GM21576 (cell line): ENCODE data around the gene TPSB2.

Experiments used
- ATAC-seq: cut with Tn5 transposase; IDR thresholded peaks from one replicate; pipeline ENCODE4 v1.9.1; 2021; ENCODE audit warnings: mild to moderate bottlenecking, moderate library complexity; ENCODE audit not compliant: unreplicated experiment

The TPSB2 gene

GRCh38 chr16:1221628-1222552 lies 8.1 kb downstream of the TPSB2 start:
- no peak for ATAC-seq

DNA sequence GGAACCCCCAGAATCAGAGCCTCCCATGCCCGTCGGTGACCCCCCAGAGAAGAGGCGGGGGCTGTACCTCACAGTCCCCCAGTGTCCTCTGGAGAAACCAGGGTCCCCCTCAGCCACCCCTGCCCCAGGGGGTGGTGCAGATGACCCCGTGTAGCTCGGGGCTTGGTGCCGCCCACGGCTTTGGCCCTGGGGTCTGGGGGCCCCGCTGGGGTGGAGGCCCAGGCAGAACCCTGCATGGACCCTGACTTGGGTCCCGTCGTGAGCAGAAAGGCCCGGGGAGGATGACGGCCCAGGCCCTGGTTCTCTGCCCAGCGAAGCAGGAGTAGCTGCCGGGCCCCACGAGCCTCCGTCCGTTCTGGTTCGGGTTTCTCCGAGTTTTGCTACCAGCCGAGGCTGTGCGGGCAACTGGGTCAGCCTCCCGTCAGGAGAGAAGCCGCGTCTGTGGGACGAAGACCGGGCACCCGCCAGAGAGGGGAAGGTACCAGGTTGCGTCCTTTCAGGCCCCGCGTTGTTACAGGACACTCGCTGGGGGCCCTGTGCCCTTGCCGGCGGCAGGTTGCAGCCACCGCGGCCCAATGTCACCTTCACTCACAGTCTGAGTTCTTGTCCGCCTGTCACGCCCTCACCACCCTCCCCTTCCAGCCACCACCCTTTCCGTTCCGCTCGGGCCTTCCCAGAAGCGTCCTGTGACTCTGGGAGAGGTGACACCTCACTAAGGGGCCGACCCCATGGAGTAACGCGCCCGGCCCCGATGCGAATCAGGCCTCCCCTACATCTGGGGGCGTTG lies 8.9 kb downstream of the TPSB2 start:
- ATAC-seq = no peak

DNA sequence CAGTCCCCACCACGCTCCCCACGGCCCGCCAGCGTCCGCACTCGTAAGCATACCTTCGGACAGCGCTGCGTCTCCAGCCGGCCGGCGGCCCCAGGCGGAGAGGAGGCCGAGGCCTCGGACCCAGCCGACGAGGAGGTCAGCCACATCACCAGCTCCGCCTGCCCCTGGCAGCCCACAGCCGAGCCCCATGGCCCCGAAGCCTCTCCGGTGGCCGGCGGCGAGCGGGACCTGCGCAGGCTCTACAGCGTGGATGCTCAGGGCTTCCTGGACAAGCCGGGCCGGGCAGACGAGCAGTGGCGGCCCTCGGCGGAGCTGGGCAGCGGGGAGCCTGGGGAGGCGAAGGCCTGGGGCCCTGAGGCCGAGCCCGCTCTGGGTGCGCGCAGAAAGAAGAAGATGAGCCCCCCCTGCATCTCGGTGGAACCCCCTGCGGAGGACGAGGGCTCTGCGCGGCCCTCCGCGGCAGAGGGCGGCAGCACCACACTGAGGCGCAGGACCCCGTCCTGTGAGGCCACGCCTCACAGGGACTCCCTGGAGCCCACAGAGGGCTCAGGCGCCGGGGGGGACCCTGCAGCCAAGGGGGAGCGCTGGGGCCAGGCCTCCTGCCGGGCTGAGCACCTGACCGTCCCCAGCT lies 9.8 kb downstream of the TPSB2 start:
- ATAC-seq = no peak

DNA sequence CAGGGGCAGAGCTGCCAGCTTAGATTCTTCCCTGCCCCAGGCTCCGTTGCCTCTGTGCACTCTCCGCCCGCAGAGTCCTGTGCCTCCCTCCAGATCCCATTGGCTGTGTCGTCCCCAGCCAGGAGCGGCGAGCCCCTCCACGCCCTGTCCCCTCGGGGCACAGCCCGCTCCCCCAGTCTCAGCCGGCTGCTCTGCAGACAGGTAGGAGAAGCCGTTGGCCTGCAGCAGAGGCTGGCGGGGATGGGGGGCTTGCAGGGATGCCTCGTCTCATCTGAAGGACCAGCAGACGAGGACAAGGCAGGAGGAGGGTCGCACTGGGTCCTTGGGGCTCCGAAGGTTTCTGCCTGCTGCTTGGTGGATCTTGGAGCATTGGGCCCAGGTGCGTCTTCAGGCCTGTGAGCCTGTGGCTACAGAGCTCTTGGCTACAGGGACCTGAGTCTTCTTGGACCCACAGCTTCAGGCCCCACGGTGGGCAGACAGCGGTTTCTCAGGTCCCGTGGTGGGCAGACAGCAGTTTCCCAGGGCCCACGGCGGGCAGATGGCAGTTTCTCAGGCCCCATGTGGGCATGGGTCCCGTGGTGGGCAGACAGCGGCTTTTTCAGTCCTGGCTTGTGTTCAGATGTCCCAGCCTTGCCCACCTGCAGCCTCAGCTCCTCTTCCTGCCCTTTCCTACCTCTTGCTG lies 10.9 kb downstream of the TPSB2 start:
- ATAC-seq = no peak

DNA sequence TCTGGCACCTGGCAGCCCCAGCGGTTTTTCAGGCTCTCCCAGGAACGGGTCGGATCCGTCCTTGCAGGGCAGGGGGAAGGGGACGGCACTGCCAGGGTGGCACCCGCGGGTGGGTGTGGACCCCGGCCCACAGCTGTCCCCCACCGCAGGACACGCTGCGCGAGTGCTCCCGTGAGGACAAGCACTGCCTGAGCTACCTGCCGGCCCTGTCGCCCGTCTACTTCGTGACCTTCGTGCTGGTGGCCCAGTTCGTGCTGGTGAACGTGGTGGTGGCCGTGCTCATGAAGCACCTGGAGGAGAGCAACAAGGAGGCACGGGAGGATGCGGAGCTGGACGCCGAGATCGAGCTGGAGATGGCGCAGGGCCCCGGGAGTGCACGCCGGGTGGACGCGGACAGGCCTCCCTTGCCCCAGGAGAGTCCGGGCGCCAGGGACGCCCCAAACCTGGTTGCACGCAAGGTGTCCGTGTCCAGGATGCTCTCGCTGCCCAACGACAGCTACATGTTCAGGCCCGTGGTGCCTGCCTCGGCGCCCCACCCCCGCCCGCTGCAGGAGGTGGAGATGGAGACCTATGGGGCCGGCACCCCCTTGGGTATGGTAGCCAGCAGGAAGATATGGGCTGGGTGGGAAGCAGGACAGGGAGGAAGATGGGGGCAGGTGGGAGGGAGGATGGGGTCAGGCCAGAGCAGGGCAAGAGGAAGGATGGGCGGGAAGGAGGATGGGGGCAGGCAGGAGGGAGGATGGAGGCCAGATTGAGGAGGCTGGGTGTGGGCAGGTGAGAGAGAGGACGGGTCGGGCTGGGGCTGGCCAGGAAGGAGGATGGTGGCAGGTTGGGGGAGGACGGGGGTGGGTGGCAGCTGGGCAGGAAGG lies 11.7 kb downstream of the TPSB2 start:
- no peak for ATAC-seq

DNA sequence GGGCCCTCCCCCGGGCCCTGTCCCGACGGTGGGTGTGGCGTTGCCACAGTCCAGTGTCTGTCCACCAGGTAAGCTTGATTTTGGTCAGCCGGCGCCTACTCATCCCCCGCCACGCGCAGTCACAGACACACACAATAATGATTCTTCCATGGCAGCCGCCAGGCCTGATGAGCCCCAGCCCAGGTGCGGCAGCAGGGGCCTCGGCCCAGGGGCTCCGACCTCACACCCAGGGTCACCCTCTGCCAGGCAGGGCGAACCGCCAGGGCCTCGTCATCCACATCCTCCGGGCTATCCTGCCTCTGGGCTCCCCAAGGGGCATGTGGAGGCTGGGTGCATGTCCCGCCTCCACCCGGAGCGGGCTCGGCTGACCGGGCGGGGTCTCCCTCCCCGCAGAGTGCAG lies 12.5 kb downstream of the TPSB2 start:
- ATAC-seq = no peak

DNA sequence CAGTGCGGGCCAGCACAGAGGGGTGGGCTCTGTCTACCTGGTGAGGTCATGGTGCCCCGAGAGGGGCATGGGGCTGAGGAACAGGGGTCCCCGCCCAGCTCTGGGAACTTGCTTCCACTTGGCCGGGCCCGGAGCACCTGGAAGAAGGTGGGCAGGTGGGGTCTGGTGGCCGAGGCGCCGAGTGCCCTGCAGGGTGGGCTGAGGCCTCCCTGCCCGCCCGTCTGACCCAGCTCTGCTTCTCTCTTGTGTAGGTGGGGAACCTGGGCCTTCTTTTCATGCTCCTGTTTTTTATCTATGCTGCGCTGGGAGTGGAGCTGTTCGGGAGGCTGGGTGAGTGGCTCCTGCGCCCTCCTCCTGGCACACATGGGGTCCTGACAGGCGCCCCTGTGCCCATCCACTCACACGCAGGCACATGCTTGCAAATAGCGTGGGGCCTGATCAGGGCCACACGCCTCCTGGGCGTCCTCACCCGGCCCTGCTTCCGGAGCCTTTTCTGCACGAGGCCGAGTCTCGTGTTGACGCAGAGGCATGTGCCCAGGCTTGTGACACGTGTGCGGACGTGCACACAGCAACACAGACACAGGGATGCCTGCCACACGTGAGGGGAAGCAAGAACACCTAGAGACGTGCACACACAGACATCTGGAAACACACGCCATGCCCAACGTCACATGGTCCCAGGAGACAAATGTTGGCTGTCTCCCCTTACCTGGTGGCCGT lies 13.1 kb downstream of the TPSB2 start:
- no peak for ATAC-seq

DNA sequence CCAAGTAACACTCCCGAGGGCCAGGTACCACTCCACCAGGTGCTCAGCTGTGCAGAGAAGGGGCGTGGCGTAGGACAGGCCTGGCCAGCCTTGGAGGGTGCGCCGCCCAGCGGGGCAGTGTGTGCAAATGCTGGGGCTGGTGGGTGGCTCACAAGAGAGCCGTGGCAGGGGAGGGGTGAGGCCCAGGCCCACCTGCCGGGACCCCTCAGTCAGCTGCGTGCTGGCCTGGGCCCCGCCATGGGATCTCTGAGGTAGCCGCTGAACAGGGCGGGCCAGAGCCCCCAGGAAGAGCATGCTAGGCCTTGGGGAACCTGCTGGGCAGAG lies 13.7 kb downstream of the TPSB2 start:
- ATAC-seq = no peak

- no peak for ATAC-seq
Measured at GRCh38 chr16:1215574-1216295, 14.2 kb downstream of the TPSB2 start.

DNA sequence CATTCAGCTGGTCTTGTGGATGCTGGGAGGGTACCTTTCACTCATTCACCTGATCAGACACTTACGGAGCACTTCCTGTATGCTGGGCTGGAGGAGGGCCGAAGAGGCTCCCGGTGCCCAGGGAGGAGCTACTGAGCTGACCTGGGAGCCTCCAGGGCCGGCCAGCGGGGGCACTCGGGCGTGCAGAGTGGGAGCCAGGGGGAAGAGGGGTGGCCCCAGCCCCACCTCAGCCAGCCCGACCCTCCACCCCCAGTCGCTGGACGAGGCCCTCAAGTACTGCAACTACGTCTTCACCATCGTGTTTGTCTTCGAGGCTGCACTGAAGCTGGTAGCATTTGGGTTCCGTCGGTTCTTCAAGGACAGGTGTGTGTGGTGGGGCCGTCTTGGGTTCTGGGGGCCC lies 15.3 kb downstream of the TPSB2 start:
- no peak for ATAC-seq

- ATAC-seq = no peak
Measured at GRCh38 chr16:1213796-1214372, 16.1 kb downstream of the TPSB2 start.

DNA sequence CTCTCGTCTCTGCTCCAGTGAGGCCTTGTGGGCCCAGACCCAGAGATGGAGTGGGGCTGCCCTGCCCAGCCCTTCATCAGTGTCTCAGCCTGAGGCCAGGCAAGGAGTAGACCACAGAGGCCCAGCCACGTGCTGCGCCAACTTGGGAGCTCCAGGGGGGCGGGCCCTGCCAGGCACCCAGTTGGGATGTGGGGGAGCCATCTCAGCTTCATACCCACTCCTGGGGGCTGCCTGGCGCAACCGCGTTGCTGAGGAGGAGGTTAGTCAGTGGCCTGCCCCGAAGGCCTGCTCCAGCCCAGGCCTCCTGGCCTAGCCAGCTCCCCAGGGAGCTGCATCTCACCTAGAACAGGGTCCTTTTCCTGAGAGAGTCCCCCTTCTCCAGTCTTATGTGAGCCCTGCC lies 16.8 kb downstream of the TPSB2 start:
- no peak for ATAC-seq

- ATAC-seq = no peak
Measured at GRCh38 chr16:1212616-1213194, 17.3 kb downstream of the TPSB2 start.

DNA sequence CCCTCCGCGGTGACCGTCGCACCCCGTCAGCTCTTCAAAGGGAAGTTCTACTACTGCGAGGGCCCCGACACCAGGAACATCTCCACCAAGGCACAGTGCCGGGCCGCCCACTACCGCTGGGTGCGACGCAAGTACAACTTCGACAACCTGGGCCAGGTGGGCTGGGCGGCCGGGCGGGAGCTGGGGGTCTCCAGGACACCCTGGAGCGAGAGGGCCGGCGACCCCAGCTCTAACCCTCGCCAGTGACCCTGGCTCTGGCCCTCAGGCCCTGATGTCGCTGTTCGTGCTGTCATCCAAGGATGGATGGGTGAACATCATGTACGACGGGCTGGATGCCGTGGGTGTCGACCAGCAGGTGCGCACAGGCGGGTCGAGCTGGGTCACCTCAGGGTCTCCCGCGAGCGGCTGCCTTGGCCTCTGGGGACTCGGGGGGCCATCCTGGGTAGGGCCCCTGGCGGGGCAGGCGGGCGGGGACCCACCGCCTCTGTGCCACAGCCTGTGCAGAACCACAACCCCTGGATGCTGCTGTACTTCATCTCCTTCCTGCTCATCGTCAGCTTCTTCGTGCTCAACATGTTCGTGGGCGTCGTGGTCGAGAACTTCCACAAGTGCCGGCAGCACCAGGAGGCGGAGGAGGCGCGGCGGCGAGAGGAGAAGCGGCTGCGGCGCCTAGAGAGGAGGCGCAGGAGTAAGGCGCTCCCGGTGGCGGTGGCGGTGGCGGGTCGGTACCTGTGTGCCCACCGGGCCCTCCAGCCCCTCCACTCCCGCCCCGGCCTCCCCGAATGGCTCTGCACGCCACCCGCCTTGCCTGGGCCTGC lies 18.3 kb downstream of the TPSB2 start:
- ATAC-seq = no peak

DNA sequence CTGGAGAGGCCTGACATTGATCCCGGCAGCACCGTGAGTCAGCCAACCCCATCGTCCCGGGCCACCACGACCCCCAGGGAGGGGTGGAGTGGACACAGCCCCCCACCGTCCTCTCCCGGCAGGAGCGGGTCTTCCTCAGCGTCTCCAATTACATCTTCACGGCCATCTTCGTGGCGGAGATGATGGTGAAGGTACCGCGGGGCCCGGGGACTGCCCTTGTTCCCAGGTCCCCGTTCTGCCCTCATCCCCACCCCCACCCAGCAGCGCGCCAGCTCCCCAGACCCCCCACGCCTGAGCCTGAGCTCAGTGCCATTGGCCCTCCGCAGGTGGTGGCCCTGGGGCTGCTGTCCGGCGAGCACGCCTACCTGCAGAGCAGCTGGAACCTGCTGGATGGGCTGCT lies 19.5 kb downstream of the TPSB2 start:
- ATAC-seq = no peak

GRCh38 chr16:1209081-1209480 lies 20.9 kb downstream of the TPSB2 start:
- no peak for ATAC-seq

DNA sequence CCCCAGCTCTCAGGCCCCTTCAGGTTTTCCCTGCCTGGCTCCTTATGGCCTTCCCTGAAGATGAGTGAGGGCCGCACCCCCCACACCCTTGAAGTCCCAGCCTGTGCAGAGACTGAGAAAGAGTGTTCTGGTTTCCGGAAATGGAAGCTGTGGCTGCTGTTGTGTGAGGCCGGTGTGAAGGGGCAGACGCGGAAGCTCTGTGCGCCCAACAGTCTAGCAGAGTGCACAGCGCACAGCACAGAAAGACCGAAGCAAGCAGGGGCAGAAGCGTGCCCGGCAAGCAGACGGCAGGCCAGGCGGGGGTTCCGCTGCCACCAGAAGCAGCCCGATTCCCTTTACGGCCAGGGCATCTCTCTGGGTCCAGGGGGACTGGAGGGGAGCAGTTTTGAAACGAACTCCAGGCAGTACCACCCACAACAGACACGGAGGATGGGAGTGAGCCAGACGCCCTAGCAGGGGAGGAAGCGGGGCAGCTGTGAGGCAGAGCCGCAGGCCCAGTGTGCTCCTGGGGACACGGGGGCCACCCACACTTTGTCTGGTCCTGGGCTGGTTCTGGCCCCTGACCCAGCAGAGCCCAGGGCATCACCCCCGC lies 21.6 kb downstream of the TPSB2 start:
- no peak for ATAC-seq
